Measurements from ENCODE around the gene KDM4B. TPM values are rescaled to one million over a fixed set of nuclear protein-coding genes. Genes with fewer than 3 reads are reported as not detected.

The KDM4B gene
- total RNA-seq, 2 donors from 2014 or later, result 49.1 to 54.0 TPM

GRCh38 chr19:5048727-5049553, 80.0 kb downstream of the KDM4B start:
- H3K27me3 ChIP-seq (replicated peaks; ENCODE audit: insufficient read depth), result no peaks in the 10 kb centered on the region
- DNase-seq (ENCODE audit: low spot score), result peak; percentile 35
- H3K4me3 ChIP-seq, result peak overlapping the region; percentile 59
- H3K27ac ChIP-seq, result peak overlapping the region; percentile 39 to 43
- H3K36me3 ChIP-seq, result peaks cover 19% of the 10 kb centered on the region
- H3K9me3 ChIP-seq, result no peaks in the 10 kb centered on the region
- peak; percentile 38 for ATAC-seq (ENCODE audit: insufficient number of reproducible peaks, low FRiP score, low read depth)
- peaks cover 29 to 41% of the 10 kb centered on the region in 2 donors for H3K4me1 ChIP-seq (ENCODE audit: control insufficient read depth in 1 of 2, low read depth in 2 of 2)
- TF ChIP-seq CTCF (IDR thresholded peaks at IDR 0.05), result no peak

GRCh38 chr19:5049561-5049960, 80.6 kb downstream of the KDM4B start:
- H3K4me3 ChIP-seq, result no peak overlapping the region
- no peak for DNase-seq (ENCODE audit: low spot score)
- no peaks in the 10 kb centered on the region for H3K9me3 ChIP-seq
- no peak overlapping the region for H3K27ac ChIP-seq
- TF ChIP-seq CTCF (IDR thresholded peaks at IDR 0.05), result no peak
- no peak for ATAC-seq (ENCODE audit: insufficient number of reproducible peaks, low FRiP score, low read depth)
- peaks cover 29 to 41% of the 10 kb centered on the region in 2 donors for H3K4me1 ChIP-seq (ENCODE audit: control insufficient read depth in 1 of 2, low read depth in 2 of 2)
- H3K36me3 ChIP-seq, result peaks cover 19% of the 10 kb centered on the region
- H3K27me3 ChIP-seq (replicated peaks; ENCODE audit: insufficient read depth), result no peaks in the 10 kb centered on the region

- no peak for TF ChIP-seq CTCF (IDR thresholded peaks at IDR 0.05)
- Histone ChIP-seq H3K27ac (no peak overlapping the region), H3K27me3 (replicated peaks; ENCODE audit: insufficient read depth) (no peaks in the 10 kb centered on the region), H3K36me3 (peaks cover 19% of the 10 kb centered on the region), H3K9me3 (no peaks in the 10 kb centered on the region), H3K4me3 (no peak overlapping the region), H3K4me1 (ENCODE audit: control insufficient read depth in 1 of 2, low read depth in 2 of 2) (peaks cover 29 to 41% of the 10 kb centered on the region in 2 donors)
- no peak for ATAC-seq (ENCODE audit: insufficient number of reproducible peaks, low FRiP score, low read depth)
- DNase-seq (ENCODE audit: low spot score), result no peak
Observed at GRCh38 chr19:5050067-5050656, 81.2 kb downstream of the KDM4B start.

DNA sequence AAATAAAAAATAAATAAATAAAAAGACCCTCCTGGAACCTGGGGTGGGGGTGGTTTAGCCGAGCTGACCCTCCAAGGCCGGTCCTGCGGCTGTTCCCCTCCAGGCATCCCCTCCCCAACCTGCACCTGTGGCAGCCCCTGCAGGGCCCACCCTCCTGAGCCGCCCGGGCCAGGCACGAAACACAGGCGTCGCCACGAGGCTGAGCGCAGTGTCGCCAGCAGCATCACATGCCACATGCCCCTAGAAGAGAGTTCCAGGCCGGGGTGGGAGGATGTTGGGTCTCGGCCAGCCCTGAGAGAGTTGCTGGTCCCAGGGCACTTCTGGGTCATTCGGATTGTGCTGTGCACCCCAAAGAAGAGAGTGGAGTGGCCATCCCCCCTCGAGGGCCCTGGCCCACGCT, 82.0 kb downstream of the KDM4B start:
- Histone ChIP-seq H3K4me1 (ENCODE audit: control insufficient read depth in 1 of 2, low read depth in 2 of 2) (peaks cover 27 to 34% of the 10 kb centered on the region in 2 donors), H3K4me3 (no peak overlapping the region), H3K27me3 (replicated peaks; ENCODE audit: insufficient read depth) (no peaks in the 10 kb centered on the region), H3K36me3 (peaks cover 19% of the 10 kb centered on the region), H3K9me3 (no peaks in the 10 kb centered on the region), H3K27ac (no peak overlapping the region)
- no peak for TF ChIP-seq CTCF (IDR thresholded peaks at IDR 0.05)
- ATAC-seq (ENCODE audit: insufficient number of reproducible peaks, low FRiP score, low read depth) (no peak), DNase-seq (ENCODE audit: low spot score) (no peak)

GRCh38 chr19:5051619-5052018, 82.7 kb downstream of the KDM4B start:
- Histone ChIP-seq H3K4me3 (no peak overlapping the region), H3K36me3 (peaks cover 19% of the 10 kb centered on the region), H3K4me1 (ENCODE audit: control insufficient read depth in 1 of 2, low read depth in 2 of 2) (peaks cover 20 to 27% of the 10 kb centered on the region in 2 donors), H3K27me3 (replicated peaks; ENCODE audit: insufficient read depth) (no peaks in the 10 kb centered on the region), H3K9me3 (no peaks in the 10 kb centered on the region), H3K27ac (no peak overlapping the region)
- DNase-seq (ENCODE audit: low spot score) (no peak), ATAC-seq (ENCODE audit: insufficient number of reproducible peaks, low FRiP score, low read depth) (no peak)
- TF ChIP-seq CTCF (IDR thresholded peaks at IDR 0.05), result no peak

All from thoracic aorta (tissue), 2 donors.